AG08395 (cell line): Measurements from ENCODE around the gene C9orf50.

Source experiments
- DNase-seq: peaks from one replicate; pipeline ENCODE4 v3.0.0; 2012; ENCODE audit warnings: mixed read lengths, low spot score

Gene C9orf50

DNA sequence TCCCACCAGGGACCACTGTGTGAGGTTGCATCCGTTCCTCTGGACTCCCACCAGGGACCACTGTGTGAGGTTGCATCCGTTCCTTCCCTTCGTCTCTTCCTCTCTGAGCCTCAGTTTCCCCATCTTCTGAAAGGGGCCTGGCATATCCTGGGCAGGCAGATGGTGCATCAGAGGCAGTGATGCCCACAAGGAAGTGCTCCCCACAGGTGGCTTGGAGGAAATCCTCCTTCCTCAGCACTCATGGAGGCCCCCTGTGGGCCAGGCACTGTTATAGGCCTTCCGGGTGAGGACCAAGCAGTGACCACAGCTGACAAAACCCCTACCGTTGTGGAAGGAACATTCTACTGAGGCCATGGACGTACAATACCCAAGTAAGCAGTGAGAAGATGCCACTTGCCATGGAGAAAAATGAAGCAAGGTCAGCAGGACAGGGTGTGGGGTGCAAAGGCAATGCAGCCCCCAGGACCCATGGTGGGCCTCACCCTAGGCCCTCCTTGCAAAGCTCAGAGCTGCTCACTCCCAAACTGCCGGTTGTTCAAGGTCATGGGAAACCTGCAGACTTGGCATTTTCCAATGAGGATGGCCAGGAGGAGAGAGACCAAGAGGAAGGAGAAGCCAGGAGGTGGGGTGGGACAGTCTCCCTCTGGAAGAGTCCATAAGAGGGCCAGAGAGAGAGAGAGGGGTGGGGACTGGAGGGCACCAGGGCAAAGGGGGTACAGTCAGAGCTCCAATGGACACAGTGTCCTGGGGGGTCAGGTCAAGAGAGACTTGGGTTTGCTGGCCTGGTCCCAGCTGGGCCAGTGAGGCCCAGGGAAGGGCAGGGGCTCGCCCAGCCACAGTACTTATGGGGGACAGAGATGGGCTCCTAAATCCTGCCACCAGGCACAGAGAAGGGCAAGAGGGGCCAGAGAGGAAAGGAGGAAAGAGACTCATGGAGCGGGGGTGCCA is 51.1 kb downstream of the C9orf50 start:
- DNase-seq = no peak

DNA sequence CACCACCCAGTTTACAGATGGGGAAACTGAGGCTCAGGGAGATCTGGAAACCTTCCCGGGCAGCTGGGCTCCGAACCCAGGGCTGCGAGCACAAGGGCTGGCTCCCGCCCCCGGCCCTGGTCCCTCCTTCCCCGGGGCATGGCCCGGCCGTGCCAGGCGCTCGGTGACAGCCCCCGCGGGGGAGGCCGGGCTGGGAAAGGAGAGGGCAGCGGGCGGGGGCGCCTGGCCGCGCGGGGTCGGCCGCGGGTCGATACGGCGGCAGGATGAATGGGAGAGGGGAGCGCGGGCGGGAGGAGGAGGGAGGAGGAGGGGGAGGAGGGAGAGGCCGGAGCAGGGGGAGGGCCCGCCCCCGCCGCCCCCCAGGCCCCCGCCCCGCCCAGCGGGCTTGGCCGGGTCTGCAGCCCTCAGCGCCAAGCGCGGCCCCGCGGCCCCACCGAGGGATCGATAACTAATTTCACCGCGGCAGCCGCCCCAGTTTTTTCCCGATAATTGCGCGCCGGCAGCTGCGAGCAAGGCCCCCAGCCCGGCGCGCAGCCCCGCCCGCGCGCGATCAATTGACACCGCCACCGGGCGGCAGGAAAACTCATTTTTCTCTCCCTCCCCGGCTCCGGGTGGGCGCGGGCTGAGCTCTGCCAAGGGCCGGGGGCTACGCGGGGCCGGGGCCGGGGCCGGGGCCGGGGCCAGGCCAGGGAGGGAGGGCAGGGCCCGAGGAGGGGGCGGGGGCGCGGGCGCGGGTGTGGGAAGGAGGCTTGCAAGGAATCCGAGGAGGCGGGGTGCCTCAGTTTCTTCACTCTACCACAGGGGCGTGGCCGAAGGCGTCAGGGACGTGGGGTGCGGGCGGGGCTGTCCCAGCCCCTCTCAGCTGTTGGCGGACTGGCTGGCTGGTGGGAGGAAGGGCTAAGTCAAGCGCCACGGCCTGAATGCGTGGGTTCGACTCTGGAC is 52.1 kb downstream of the C9orf50 start:
- DNase-seq = no peak

DNA sequence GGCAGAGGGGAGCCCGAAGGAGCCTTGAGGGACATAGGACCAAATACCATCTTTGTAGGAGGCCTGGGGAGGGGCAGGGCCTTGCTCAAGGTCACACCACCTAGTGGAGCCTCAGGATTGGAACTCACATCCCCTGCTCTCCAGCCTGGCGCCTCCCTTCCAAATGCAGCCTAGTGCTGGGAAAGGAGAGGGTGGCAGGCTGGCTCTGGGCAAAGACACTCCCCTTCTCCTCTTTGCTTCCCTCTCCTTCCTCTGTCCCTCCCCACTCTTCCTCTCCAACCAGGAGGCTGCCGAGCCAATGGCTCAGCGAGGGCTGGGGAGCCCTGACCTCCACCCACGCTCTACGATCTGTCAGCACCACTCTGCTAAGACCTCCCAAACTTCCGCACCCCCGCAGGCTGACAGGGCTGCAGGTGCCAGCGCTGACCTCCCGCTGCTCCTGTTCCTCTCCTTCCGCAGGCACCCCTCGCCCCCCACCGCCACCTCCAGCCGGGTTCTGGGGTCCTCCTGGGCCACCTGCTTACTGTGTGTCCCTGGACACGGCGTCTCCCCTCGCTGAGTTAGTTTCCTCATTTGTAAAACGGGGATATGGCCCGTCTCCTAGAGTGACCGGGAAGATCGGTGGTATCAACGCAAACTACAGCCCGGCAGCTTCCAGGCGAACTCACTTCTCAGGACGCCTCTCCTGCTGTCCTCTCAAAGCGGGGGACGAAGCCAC is 52.9 kb downstream of the C9orf50 start:
- DNase-seq = peak; percentile 65

DNA sequence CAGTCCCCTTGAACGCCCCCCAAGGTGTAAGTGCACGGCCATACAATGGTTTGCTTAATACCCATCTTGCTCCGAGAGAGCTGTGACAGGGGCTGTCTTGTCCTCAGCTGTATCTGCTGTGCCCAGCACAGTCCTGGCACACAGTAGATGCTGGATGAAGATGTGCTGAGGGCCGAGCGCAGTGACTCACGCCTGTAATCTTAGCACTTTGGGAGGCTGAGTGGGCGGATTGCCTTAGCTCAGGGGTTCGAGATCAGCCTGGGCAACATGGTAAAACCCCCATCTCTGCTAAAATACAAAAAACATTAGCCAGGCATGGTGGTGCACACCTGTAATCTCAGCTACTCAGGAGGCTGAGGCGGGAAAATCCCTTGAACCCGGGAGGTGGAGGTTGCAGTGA is 53.6 kb downstream of the C9orf50 start:
- DNase-seq = no peak

DNA sequence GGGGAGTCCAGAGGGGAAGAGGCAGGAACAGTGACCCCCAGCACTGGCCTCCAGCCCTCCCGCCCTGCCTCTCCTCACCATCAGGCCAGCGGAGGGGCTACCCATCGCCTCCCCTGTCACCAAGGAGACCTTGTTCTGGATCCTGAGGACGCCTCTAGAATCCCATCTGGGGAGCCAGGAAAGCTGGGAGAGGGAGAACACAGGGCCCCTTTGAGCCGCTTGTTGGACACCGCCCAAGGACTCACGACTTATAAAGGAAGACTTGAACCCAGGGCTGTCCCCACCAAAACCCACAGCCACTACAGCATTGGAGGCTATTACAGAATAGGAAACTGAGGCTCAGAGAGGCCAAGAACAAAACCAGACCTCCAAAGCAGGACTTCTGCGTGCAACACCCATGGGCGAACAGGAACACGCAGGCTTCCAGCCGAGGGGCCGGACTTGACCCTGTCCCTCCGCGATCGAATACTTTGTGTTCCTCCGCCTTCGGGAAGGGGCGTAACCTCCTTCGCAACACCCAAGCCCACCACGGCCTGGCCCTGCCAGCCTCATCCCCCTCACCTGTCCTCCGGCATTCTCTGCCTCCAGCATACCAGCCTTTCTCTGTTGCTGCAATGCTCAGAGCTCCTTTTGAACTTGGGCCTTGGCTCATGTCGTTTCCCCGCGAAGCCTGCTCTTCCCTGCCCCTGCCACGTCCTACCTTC is 54.2 kb downstream of the C9orf50 start:
- no peak for DNase-seq

DNA sequence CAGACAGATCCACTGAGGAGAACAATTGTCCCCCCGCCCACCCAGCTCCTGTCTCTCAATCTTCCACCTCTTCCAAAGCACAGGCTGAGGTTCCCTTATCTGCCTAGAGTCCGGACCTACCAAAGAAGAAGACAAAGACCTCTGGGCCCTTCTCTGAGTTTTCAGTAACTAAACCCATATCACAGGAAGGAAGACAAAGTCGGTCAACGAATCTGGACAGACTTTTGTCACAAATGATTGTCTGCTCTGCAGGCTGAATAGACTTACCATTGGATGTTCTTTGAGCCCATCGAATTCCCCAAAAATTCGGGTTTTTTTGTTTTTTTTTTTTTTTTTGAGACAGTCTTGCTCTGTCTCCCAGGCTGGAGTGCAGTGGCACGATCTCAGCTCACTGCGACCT is 58.0 kb downstream of the C9orf50 start:
- no peak for DNase-seq

DNA sequence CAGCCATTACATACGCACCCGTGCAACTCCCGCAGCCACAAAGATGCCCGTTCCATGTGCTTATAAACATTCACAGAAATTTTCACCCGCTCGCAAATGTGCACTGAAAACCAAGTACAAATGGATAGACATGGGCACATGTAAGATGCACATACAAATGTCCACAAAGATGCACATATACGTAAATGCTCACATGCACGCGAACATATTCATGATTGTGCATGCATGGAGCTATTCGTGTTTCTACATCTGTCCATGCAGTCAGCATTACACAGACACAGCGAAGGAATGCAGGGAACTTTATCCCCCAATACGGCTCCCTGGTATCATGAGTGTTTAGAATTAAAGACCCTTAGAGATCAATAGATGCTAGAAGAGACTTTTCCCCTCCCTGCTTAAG is 58.4 kb downstream of the C9orf50 start:
- DNase-seq = no peak
